Sigmoid colon (tissue), 7 donors: ENCODE data around the gene FSTL4. TPM values are rescaled to one million over a fixed set of nuclear protein-coding genes. Genes with fewer than 3 reads are reported as not detected.
"Not testable (repeated sequence)": the region's sequence is repeated elsewhere in the genome, so short reads cannot be mapped to it uniquely, and the experiment has no call there.

Experiments
- DNase-seq: peaks from one replicate; pipeline ENCODE4 v3.0.0-alpha.2; 2019
- H3K27ac ChIP-seq, 4 donors: fragments of 200-600 bp; sonication (generic); one replicate each; pipeline ENCODE4 v1.5.1; 2016 to 2019; ENCODE audit warnings: mild to moderate bottlenecking in 1 of 4
- H3K27me3 ChIP-seq, 3 donors: fragments of 200-600 bp; sonication (generic); one replicate each; pipeline ENCODE4 v1.5.1; 2019; ENCODE audit warnings: mild to moderate bottlenecking in 1 of 3
- H3K36me3 ChIP-seq, 4 donors: fragments of 200-600 bp; sonication (generic); one replicate each; pipeline ENCODE4 v1.5.1; 2016 to 2019
- H3K4me1 ChIP-seq, 4 donors: fragments of 200-600 bp; sonication (generic); one replicate each; pipeline ENCODE4 v1.5.1; 2017 to 2019
- H3K4me3 ChIP-seq, 4 donors: fragments of 200-600 bp; sonication (generic); one replicate each; pipeline ENCODE4 v1.5.1; 2017 to 2019; ENCODE audit warnings: mild to moderate bottlenecking in 2 of 4, moderate library complexity in 1 of 4
- H3K9me3 ChIP-seq, 4 donors: fragments of 200-600 bp in 3 of 4; sonication (generic) in 3 of 4; one replicate each; pipeline versions ENCODE4 v1.5.1 to v1.6.1; 2013 to 2019
- EP300 ChIP-seq, 4 donors: sonication (generic); formaldehyde crosslinking; IDR thresholded peaks; one replicate each; pipeline ENCODE4 v1.6.1; 2017; ENCODE audit warnings: antibody characterized with exemption in 4 of 4
- POLR2A ChIP-seq, 2 donors: fragments of 450-650 bp; IDR thresholded peaks; one replicate each; pipeline ENCODE4 v1.6.1; 2016; ENCODE audit warnings: antibody characterized with exemption in 2 of 2, mild to moderate bottlenecking in 2 of 2, moderate library complexity in 2 of 2
- POLR2AphosphoS5 ChIP-seq, 4 donors: sonication (generic); formaldehyde crosslinking; IDR thresholded peaks; one replicate each; pipeline ENCODE4 v1.6.1; 2017; ENCODE audit warnings: antibody characterized with exemption in 4 of 4
- WGBS, 2 donors: extraction: QIAGEN DNeasy Blood & Tissue Kit; methylation state at CpG; one replicate each; pipeline ENCODE4 v1.1.7; 2013; 5-methylcytosine and 5-hydroxymethylcytosine counted together
- intact Hi-C: fragments of 100-400 bp; cut with DNase I; formaldehyde crosslinking; loops from one replicate; pipeline ENCODE4 v1.15.1; 2023
- polyA plus RNA-seq, 3 donors: library from polyadenylated mRNA; stranded (reverse); fragments of 200-250 nt; gene quantifications; one replicate each; pipeline ENCODE4 v1.2.3, GENCODE V29; 2013
- total RNA-seq, 4 donors: library from RNA; depleted of rRNA; stranded (reverse); fragments of >200 nt; gene quantifications; one replicate each; pipeline ENCODE4 v1.1.0, GENCODE V29; 2016
- TF ChIP-seq, protein P1 (sequence below), 4 experiments: fragments of 450-650 bp in 3 of 4; fragments of 200-600 bp in 1 of 4; IDR thresholded peaks; one replicate each; pipeline ENCODE4 v1.5.1; 2016 to 2019; ENCODE audit warnings: antibody characterized with exemption in 4 of 4, mild to moderate bottlenecking in 3 of 4, moderate library complexity in 2 of 4
- donor health status: healthy with polysubstance abuse.
- donor health status: Bipolar disorder and iron deficiency.
- donor health status: healthy.

The FSTL4 gene
- total and polyA plus RNA-seq, 7 donors, result 0.23 to 0.45 (median 0.28) TPM; not detected in 4

DNA sequence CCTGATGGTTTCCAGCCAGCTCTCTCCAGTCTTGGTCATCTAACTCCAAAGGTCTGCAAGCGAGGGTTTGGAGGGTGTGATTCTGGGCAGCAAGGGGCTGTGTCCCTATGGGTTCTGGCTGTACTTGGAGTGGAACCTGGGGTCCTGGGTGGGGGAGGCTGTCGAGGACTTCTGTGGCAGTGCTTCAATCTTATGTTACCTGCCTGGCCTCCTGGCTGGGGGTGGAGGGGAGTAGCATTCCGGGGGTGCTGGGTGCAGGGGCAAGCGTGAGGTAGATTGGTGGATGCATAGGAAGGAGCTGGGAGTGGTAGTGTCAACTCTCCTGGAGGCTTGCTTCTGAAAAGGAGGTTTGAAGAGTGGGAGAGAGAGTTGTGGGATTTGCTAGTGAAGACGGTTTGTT, 417.1 kb downstream of the FSTL4 start:
- Histone ChIP-seq H3K27ac (no peak overlapping the region), H3K4me3 (no peak overlapping the region), H3K27me3 (no peaks in the 10 kb centered on the region), H3K9me3 (no peaks in the 10 kb centered on the region), H3K4me1 (no peaks in the 10 kb centered on the region), H3K36me3 (no peaks in the 10 kb centered on the region)
- intact Hi-C loops, result no loop called here
- WGBS, 2 donors, result 85% methylated on average over 5 of the region's 5 CpGs
- TF ChIP-seq POLR2AphosphoS5 (IDR thresholded peaks at IDR 0.05), result no peak
- no peak for TF ChIP-seq POLR2A (IDR thresholded peaks at IDR 0.05)
- TF ChIP-seq, protein P1, sequence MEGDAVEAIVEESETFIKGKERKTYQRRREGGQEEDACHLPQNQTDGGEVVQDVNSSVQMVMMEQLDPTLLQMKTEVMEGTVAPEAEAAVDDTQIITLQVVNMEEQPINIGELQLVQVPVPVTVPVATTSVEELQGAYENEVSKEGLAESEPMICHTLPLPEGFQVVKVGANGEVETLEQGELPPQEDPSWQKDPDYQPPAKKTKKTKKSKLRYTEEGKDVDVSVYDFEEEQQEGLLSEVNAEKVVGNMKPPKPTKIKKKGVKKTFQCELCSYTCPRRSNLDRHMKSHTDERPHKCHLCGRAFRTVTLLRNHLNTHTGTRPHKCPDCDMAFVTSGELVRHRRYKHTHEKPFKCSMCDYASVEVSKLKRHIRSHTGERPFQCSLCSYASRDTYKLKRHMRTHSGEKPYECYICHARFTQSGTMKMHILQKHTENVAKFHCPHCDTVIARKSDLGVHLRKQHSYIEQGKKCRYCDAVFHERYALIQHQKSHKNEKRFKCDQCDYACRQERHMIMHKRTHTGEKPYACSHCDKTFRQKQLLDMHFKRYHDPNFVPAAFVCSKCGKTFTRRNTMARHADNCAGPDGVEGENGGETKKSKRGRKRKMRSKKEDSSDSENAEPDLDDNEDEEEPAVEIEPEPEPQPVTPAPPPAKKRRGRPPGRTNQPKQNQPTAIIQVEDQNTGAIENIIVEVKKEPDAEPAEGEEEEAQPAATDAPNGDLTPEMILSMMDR (IDR thresholded peaks at IDR 0.05), result no peak
- no peak for TF ChIP-seq EP300 (IDR thresholded peaks at IDR 0.05)
- no peak for DNase-seq

DNA sequence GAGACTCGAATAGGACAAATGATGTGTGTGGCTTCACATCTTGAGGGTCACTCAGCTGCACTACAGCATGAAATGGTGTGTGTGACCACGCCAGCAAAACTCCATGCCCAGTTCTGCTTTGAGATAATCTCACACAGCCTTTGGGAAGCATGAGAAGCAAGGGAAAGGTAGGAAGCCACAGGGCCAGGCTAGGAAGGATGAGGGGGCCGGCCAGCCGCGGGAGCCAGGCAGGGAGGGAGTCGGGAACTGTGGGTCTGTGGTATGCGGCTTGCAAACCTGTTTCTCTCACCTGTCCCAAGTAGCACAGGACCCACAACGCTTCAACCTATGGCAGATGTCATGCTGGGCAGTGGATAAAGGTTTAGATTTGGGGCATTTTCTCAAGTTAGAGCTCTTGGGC, 418.5 kb downstream of the FSTL4 start:
- WGBS, 2 donors, result 74 to 84% methylated on average over 8 of the region's 8 CpGs

DNA sequence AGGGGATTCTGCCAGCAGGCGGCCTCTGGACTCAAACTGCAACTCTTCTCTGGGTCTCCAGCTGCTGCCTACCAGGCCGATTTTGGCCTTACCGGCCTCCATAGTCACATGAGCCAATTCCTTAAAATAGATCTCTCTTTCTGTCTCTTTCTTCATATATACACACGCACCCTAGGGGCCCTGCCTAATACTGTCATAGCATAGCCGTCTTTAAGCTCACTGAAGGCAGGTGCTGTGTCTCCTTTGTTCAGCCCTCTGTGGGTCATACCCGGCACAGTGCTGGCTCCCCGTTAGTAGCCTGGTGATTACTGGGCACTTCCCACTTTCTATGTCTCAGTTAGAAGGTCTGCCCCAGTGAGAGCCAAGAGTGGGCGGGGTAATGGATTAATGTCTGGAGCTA, 419.6 kb downstream of the FSTL4 start:
- no peak overlapping the region for H3K27ac ChIP-seq
- H3K27me3 ChIP-seq, result no peaks in the 10 kb centered on the region
- H3K4me3 ChIP-seq, result no peak overlapping the region
- H3K9me3 ChIP-seq, result no peaks in the 10 kb centered on the region
- intact Hi-C loops, result no loop called here
- WGBS, 2 donors, result 91 to 93% methylated on average over 8 of the region's 8 CpGs
- no peak for DNase-seq
- TF ChIP-seq POLR2A (IDR thresholded peaks at IDR 0.05) (no peak), POLR2AphosphoS5 (IDR thresholded peaks at IDR 0.05) (no peak), EP300 (IDR thresholded peaks at IDR 0.05) (no peak)
- TF ChIP-seq, protein P1 (IDR thresholded peaks at IDR 0.05), result no peak
- H3K4me1 ChIP-seq, result no peaks in the 10 kb centered on the region
- H3K36me3 ChIP-seq, result no peaks in the 10 kb centered on the region

More for the DNA sequence above, 418.5 kb downstream of the FSTL4 start:
- no peak overlapping the region for H3K4me3 ChIP-seq
- intact Hi-C loops, result no loop called here
- H3K4me1 ChIP-seq, result no peaks in the 10 kb centered on the region
- no peak overlapping the region for H3K27ac ChIP-seq
- no peaks in the 10 kb centered on the region for H3K36me3 ChIP-seq
- DNase-seq, result no peak
- TF ChIP-seq POLR2A (IDR thresholded peaks at IDR 0.05), result no peak
- TF ChIP-seq EP300 (IDR thresholded peaks at IDR 0.05), result no peak
- TF ChIP-seq POLR2AphosphoS5 (IDR thresholded peaks at IDR 0.05), result no peak
- TF ChIP-seq, protein P1 (IDR thresholded peaks at IDR 0.05), result no peak
- H3K27me3 ChIP-seq, result no peaks in the 10 kb centered on the region
- no peaks in the 10 kb centered on the region for H3K9me3 ChIP-seq

DNA sequence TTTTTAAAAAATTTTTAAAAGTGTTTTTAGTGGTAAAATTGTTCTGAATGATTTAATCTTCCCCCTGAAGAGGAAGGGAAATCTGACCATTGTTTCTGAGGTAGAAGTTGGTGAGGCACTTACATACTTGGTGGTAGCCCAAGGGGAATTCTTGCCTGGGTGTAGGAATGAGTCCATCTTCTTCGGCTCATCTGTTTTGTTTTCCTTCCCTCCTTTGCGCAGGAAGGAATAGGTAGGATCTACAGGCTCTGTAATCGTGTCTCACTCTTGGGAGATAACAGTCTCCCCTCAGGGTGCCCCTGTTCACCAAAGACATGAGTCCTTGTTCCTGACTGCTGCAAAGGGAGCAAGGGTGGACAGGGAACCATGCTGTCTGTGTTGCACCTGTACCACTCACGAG, 422.5 kb downstream of the FSTL4 start:
- no peaks in the 10 kb centered on the region for H3K27me3 ChIP-seq
- no peaks in the 10 kb centered on the region for H3K36me3 ChIP-seq
- intact Hi-C loops, result no loop called here
- 81 to 86% methylated on average over 4 of the region's 4 CpGs for WGBS, 2 donors
- H3K4me1 ChIP-seq, result no peaks in the 10 kb centered on the region
- no peak for DNase-seq
- no peak overlapping the region for H3K4me3 ChIP-seq
- TF ChIP-seq POLR2AphosphoS5 (IDR thresholded peaks at IDR 0.05), result no peak
- no peak for TF ChIP-seq EP300 (IDR thresholded peaks at IDR 0.05)
- TF ChIP-seq, protein P1 (IDR thresholded peaks at IDR 0.05), result no peak
- TF ChIP-seq POLR2A (IDR thresholded peaks at IDR 0.05), result no peak
- H3K9me3 ChIP-seq, result no peaks in the 10 kb centered on the region
- H3K27ac ChIP-seq, result no peak overlapping the region

DNA sequence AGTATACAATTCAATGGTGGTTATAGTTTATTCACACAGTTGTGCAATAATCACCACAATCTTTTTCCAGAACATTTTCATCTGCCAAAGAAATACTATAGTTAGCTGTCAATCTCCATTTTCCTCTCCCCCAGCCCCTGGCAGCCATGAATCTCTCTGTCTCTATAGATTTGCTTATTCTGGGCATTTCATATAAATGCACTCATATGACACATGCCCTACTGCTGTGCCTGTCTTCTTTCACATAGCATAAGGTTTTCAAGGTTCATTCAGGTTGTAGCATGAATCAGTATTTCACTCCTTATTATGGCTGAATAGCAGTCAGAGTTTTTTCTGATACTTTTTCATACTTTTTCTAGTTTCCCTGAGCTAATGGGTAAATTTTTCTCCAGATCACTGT, 432.9 kb downstream of the FSTL4 start:
- H3K9me3 ChIP-seq, result no peaks in the 10 kb centered on the region
- DNase-seq, result no peak
- no peaks in the 10 kb centered on the region for H3K36me3 ChIP-seq
- no peaks in the 10 kb centered on the region for H3K27me3 ChIP-seq
- TF ChIP-seq POLR2A (IDR thresholded peaks at IDR 0.05) (no peak), EP300 (IDR thresholded peaks at IDR 0.05) (no peak)
- TF ChIP-seq, protein P1 (IDR thresholded peaks at IDR 0.05), result no peak
- no peak overlapping the region for H3K27ac ChIP-seq
- no peaks in the 10 kb centered on the region for H3K4me1 ChIP-seq
- intact Hi-C loops, result no loop called here
- no peak overlapping the region for H3K4me3 ChIP-seq

DNA sequence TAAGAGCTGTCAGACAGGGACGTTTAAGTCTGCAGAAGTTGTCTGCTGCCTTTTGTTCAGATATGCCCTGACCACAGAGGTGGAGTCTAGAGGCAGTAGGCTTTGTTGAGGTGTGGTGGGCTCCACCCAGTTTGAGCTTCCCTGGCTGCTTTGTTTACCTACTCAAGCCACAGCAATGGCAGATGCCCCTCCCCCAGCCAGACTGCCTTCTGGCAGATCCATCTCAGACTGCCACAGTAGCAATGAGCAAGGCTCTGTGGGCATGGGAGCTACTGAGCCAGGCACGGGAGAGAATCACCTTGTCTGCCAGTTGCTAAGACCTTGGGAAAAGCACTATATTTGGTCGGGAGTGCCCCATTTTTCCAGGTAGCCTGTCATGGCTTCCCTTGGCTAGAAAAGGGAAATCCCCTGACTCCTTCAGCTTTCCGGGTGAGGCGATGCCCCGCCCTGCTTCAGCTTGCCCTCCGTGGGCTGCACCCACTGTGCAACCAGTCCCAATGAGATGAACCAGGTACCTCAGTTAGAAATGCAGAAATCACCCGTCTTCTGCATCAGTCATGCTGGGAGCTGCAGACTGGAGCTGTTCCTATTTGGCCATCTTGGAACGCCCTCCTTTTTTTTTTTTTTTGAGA, 441.5 kb downstream of the FSTL4 start:
- intact Hi-C loops, H3K27me3 ChIP-seq, H3K4me1 ChIP-seq, H3K36me3 ChIP-seq, H3K27ac ChIP-seq, DNase-seq, H3K4me3 ChIP-seq, H3K9me3 ChIP-seq: not testable (repeated sequence)
- 32 to 60% methylated on average over 9 of the region's 9 CpGs for WGBS, 2 donors
